BJ (cell line): ENCODE data around the gene PTPRN. TPM values are rescaled to one million over a fixed set of nuclear protein-coding genes. Genes with fewer than 3 reads are reported as not detected.

ENCODE experiments used
- CTCF ChIA-PET: fragments of 350-600 bp; formaldehyde crosslinking; extraction: SDS; loops from one replicate; lab custom pipeline; 2021; ENCODE audit warnings: antibody characterized with exemption, inconsistent platforms; lab: Yijun Ruan, JAX
- POLR2A ChIA-PET: fragments of 300-600 bp; sonication (Branson Sonifier 250); formaldehyde crosslinking; extraction: SDS; loops from one replicate; lab custom pipeline; 2021; ENCODE audit warnings: antibody characterized with exemption; lab: Charles Lee
- DNase-seq: peaks from one replicate; pipeline ENCODE4 v3.0.0-alpha.2; 2011; ENCODE audit warnings: low read depth
- H3K27me3 ChIP-seq: 2 replicates; pipeline ENCODE4 v1.6.0; 2011; ENCODE audit warnings: low read length; ENCODE audit not compliant: control insufficient read depth, insufficient read depth
- H3K36me3 ChIP-seq: 2 replicates; pipeline ENCODE4 v1.5.1; 2011; ENCODE audit warnings: low read length; ENCODE audit not compliant: control insufficient read depth, insufficient read depth
- H3K4me3 ChIP-seq: 2 replicates; pipeline ENCODE4 v1.5.1; 2011; ENCODE audit warnings: low read depth, mild to moderate bottlenecking, control low read depth, low read length
- CTCF ChIP-seq: IDR thresholded peaks from 2 replicates; pipeline ENCODE4 v1.5.1; 2011; ENCODE audit warnings: low read depth, mild to moderate bottlenecking, control low read depth, inconsistent platforms, low read length, moderate library complexity; ENCODE audit not compliant: insufficient read depth
- polyA minus RNA-seq: library from RNA; depleted of rRNA, polyadenylated mRNA; stranded (reverse); fragments of >200 nt; gene quantifications from 2 replicates; pipeline ENCODE4 v1.2.3, GENCODE V29; 2011; rRNA and poly(A)+ RNA removed
- polyA plus RNA-seq: library from polyadenylated mRNA; depleted of rRNA; stranded (reverse); fragments of >200 nt; gene quantifications from 2 replicates; pipeline ENCODE4 v1.2.3, GENCODE V29; 2011; rRNA removed

The PTPRN gene
- 3.2 and 7.0 TPM in 2 replicates for polyA plus RNA-seq
- polyA minus RNA-seq: 1.9 and 5.6 TPM in 2 replicates

DNA sequence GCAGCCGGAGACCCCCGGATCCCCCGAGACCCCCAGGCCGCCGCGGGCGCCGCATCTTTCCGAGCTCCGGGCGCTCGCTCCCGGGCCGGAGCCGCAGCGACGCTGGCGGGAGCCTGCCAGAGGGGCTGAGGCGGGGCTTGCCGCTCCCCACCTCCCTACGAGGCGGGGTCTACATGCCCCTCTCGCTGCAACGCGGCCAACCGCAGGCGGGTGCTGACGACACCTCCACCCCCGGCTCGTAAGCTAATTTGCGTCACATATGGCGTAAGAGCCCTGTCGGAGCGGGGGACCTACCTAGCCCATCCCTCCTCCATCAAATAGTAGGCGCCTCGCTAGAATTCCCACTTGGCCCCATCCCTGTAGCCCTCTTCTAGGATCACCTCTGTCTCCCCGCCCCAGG lies at the start of gene PTPRN:
PTPRN (minus strand) TSS at position 124 of the 400 bp plus-strand sequence; CDS start at position 55, 69 bp downstream.
- CTCF ChIA-PET: interaction anchor here (0.6 to 3.6 kb wide), 4 partner anchors 10 to 25 kb away, joined by 3 to 23 read pairs (median 7); no protein-coding TSS in a partner anchor
- Histone ChIP-seq H3K4me3 (peak within 1 kb of the TSS; percentile 32), H3K27me3 (peaks cover 11% of the 10 kb centered on the region), H3K36me3 (no peaks in the 10 kb centered on the region)
- TF ChIP-seq CTCF: no peak
- POLR2A ChIA-PET: no interaction called here
- no peak for DNase-seq

DNA sequence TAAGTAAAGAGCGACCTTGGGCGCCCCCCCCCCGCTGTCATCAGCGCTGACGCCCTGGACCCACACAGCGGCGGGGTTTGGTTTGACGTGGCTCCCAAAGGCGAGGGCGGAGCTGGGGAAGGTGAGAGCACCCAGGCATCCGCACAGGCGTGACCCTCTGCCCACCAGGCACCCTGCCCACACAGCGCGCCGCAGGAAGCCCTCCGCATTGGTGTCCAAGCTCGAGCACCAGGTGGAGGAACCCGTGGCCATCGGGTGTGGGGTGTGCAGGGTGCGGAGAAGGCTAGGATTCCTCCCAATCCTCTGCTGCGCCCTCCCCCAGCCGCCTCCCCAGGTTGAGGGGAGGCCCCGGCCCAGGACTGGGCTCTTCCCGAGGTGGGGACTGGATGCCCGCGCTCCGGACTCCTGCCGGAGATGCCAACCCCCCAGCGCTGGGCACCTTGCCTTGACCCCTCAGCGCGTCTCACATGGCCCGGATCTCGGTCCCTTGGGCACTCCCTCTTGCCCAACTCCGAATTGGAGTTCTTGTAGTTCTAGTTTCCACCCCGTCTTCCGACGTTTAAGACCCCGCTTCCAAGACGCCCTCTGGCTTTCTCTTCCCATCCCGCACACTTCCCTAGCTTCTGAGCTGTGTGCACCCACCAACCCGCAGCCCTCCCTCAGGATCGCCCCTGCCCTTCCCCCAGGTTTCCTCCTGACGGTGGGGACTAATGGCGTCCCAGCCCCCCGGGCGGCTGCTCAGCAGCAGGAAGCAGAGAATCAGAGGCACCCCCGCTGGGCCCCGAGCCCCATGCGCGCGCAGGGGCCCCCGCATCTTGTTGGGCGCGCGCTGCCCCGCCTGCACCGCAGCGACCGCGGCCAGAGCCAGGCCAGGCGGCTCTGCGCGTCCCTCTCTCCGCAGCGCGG lies 49.2 kb upstream of the PTPRN start:
- CTCF ChIA-PET: interaction anchor here (0.6 to 0.9 kb wide), 2 partner anchors 64 to 210 kb away, joined by 4 to 6 read pairs; no protein-coding TSS in a partner anchor
- TF ChIP-seq CTCF: no peak
- POLR2A ChIA-PET: no interaction called here
- Histone ChIP-seq H3K36me3 (no peaks in the 10 kb centered on the region), H3K4me3 (no peak overlapping the region), H3K27me3 (peaks cover 27% of the 10 kb centered on the region)
- no peak for DNase-seq

- H3K36me3 ChIP-seq: no peaks in the 10 kb centered on the region
- DNase-seq: no peak
- no peak overlapping the region for H3K4me3 ChIP-seq
- no peak for TF ChIP-seq CTCF
- H3K27me3 ChIP-seq: peaks cover 27% of the 10 kb centered on the region
- ChIA-PET CTCF (interaction anchor here (1.0 kb wide), 1 partner anchor 105 kb away, joined by 3 read pairs; no protein-coding TSS in a partner anchor), POLR2A (no interaction called here)
These were observed 47.6 kb upstream of the PTPRN start for GRCh38 chr2:219356834-219357233.

- Histone ChIP-seq H3K4me3 (no peak overlapping the region), H3K27me3 (peaks cover 19% of the 10 kb centered on the region), H3K36me3 (no peaks in the 10 kb centered on the region)
- ChIA-PET POLR2A (no interaction called here), CTCF (interaction anchor here (1.2 to 1.4 kb wide), 2 partner anchors 12 to 59 kb away, joined by 3 to 5 read pairs; no protein-coding TSS in a partner anchor)
- no peak for TF ChIP-seq CTCF
- no peak for DNase-seq
These were observed 45.4 kb upstream of the PTPRN start for GRCh38 chr2:219354582-219354981.

DNA sequence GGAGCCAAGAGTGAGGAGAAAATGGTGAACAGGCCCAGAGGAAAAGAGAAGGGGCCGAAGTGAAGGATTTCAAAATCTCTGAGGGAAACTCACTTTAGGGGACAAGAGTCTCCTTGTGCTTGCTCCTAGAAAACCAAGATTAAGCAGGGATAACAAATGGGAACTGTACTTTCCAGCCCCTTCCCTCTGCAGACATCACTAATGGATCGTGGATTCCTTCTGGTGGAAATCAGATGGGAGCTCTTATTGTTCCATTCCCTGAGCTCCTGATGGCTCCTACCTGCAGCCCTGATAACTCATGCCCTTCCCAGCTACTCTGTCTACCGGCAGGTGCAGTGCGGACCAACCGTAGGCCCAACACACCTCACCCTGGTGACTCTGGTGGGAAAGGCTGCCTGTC lies 43.9 kb upstream of the PTPRN start:
- Histone ChIP-seq H3K4me3 (no peak overlapping the region), H3K36me3 (no peaks in the 10 kb centered on the region), H3K27me3 (peaks cover 7% of the 10 kb centered on the region)
- ChIA-PET POLR2A (no interaction called here), CTCF (interaction anchor here (0.8 to 2.6 kb wide), 10 partner anchors 10 to 199 kb away, joined by 3 to 8 read pairs (median 4); partner anchors contain the start of gene CNPPD1)
- TF ChIP-seq CTCF: no peak
- DNase-seq: no peak
